Activated B cell treated with CpG ODN at 0.5 μM for 24 hours (primary cell): ENCODE measurements around the gene TRABD. TPM values are rescaled to one million over a fixed set of nuclear protein-coding genes. Genes with fewer than 3 reads are reported as not detected.

ENCODE experiments used
- ATAC-seq: fragments of 200-7000 bp; cut with Tn5 transposase; one replicate; pipeline ENCODE4 v1.10.0; 2021; ENCODE audit warnings: low read depth, mild to moderate bottlenecking, moderate library complexity
- CTCF ChIA-PET: fragments of 350-600 bp; sonication (Branson Sonifier 250); formaldehyde crosslinking; loops from one replicate; lab custom pipeline; 2021; ENCODE audit warnings: antibody characterized with exemption; lab: Charles Lee
- POLR2A ChIA-PET: fragments of 350-600 bp; sonication (Branson Sonifier 250); formaldehyde crosslinking; loops from one replicate; lab custom pipeline; 2021; ENCODE audit warnings: antibody characterized with exemption; lab: Charles Lee
- DNase-seq: peaks from one replicate; pipeline ENCODE4 v3.0.0; 2022
- H3K27ac Mint-ChIP-seq: one replicate; pipeline ENCODE4 v1.8.0; 2020; ENCODE audit warnings: mixed read lengths
- H3K27me3 Mint-ChIP-seq: one replicate; pipeline ENCODE4 v1.8.0; 2021; ENCODE audit warnings: mixed read lengths
- H3K36me3 Mint-ChIP-seq: one replicate; pipeline ENCODE4 v1.8.0; 2021; ENCODE audit warnings: low read depth, mixed read lengths
- H3K4me1 Mint-ChIP-seq: one replicate; pipeline ENCODE4 v1.8.0; 2021; ENCODE audit warnings: mixed read lengths
- H3K4me3 Mint-ChIP-seq: one replicate; pipeline ENCODE4 v1.8.0; 2020; ENCODE audit warnings: mild to moderate bottlenecking, mixed read lengths
- H3K9me3 Mint-ChIP-seq: one replicate; pipeline ENCODE4 v1.8.0; 2020; ENCODE audit warnings: mixed read lengths
- CTCF ChIP-seq: fragments of 200-600 bp; IDR thresholded peaks from one replicate; pipeline ENCODE4 v1.8.0; 2022; ENCODE audit warnings: antibody characterized with exemption, mild to moderate bottlenecking
- intact Hi-C: fragments of 100-400 bp; cut with micrococcal nuclease; formaldehyde crosslinking; loops from one replicate; pipeline ENCODE4 v1.15.1; 2024
- total RNA-seq: library from RNA; stranded (reverse); gene quantifications from 2 replicates; pipeline ENCODE4 v1.2.3, GENCODE V29; 2022

TRABD gene
- total RNA-seq, 1 donor from 2014 or later = 86.4 TPM

- DNase-seq = no peak
- no peak for TF ChIP-seq CTCF
- ChIA-PET POLR2A (interaction anchor here (0.7 to 4.2 kb wide), 3 partner anchors 10 to 119 kb away, joined by 3 to 20 read pairs (median 4); no protein-coding TSS in a partner anchor), CTCF (no interaction called here)
- Mint-ChIP-seq H3K36me3 (peaks cover 24% of the 10 kb centered on the region), H3K9me3 (no peaks in the 10 kb centered on the region), H3K27ac (no peak overlapping the region), H3K4me1 (peaks cover 50% of the 10 kb centered on the region), H3K4me3 (no peak overlapping the region), H3K27me3 (no peaks in the 10 kb centered on the region)
- intact Hi-C loops = no loop called here
- no peak for ATAC-seq
These were observed 10.5 kb downstream of the TRABD start for GRCh38 chr22:50196256-50196655.

GRCh38 chr22:50197000-50197800, 11.5 kb downstream of the TRABD start:
- POLR2A ChIA-PET = interaction anchor here (0.7 to 4.2 kb wide), 4 partner anchors 10 to 118 kb away, joined by 3 to 20 read pairs (median 5); no protein-coding TSS in a partner anchor
- Mint-ChIP-seq H3K27me3 (no peaks in the 10 kb centered on the region), H3K4me3 (no peak overlapping the region), H3K4me1 (peaks cover 46% of the 10 kb centered on the region), H3K36me3 (peaks cover 24% of the 10 kb centered on the region), H3K9me3 (no peaks in the 10 kb centered on the region), H3K27ac (no peak overlapping the region)
- ATAC-seq = no peak
- intact Hi-C loops = no loop called here
- DNase-seq = no peak
- no peak for TF ChIP-seq CTCF
- CTCF ChIA-PET = no interaction called here

- Mint-ChIP-seq H3K36me3 (peaks cover 22% of the 10 kb centered on the region), H3K9me3 (no peaks in the 10 kb centered on the region), H3K4me1 (peaks cover 42% of the 10 kb centered on the region), H3K27me3 (no peaks in the 10 kb centered on the region), H3K4me3 (no peak overlapping the region), H3K27ac (no peak overlapping the region)
- intact Hi-C loops = no loop called here
- no peak for DNase-seq
- ChIA-PET CTCF (no interaction called here), POLR2A (interaction anchor here (1.9 kb wide), 1 partner anchor 11 kb away, joined by 6 read pairs; no protein-coding TSS in a partner anchor)
- no peak for TF ChIP-seq CTCF
- ATAC-seq = no peak
These were observed 12.3 kb downstream of the TRABD start for GRCh38 chr22:50197856-50198623.

GRCh38 chr22:50198624-50199017, 12.9 kb downstream of the TRABD start:
- Mint-ChIP-seq H3K27me3 (no peaks in the 10 kb centered on the region), H3K4me1 (peaks cover 37% of the 10 kb centered on the region), H3K4me3 (no peak overlapping the region), H3K9me3 (no peaks in the 10 kb centered on the region), H3K27ac (no peak overlapping the region), H3K36me3 (peaks cover 28% of the 10 kb centered on the region)
- DNase-seq (no peak), ATAC-seq (no peak)
- ChIA-PET POLR2A (interaction anchor here (0.6 to 1.9 kb wide), 3 partner anchors 11 to 273 kb away, joined by 3 to 6 read pairs (median 5); no protein-coding TSS in a partner anchor), CTCF (no interaction called here)
- TF ChIP-seq CTCF = no peak
- intact Hi-C loops = no loop called here
